ENCODE results near the gene CNTNAP2.
"Not testable (repeated sequence)": the region's sequence is repeated elsewhere in the genome, so short reads cannot be mapped to it uniquely, and the experiment has no call there.

The CNTNAP2 gene

GRCh38 chr7:146223851-146224250, 107.2 kb downstream of the CNTNAP2 start:
- Histone ChIP-seq H3K27ac (no peak overlapping the region), H3K4me3 (no peak overlapping the region)
- no peak for DNase-seq (ENCODE audit: low spot score)
- TF ChIP-seq, protein P1, sequence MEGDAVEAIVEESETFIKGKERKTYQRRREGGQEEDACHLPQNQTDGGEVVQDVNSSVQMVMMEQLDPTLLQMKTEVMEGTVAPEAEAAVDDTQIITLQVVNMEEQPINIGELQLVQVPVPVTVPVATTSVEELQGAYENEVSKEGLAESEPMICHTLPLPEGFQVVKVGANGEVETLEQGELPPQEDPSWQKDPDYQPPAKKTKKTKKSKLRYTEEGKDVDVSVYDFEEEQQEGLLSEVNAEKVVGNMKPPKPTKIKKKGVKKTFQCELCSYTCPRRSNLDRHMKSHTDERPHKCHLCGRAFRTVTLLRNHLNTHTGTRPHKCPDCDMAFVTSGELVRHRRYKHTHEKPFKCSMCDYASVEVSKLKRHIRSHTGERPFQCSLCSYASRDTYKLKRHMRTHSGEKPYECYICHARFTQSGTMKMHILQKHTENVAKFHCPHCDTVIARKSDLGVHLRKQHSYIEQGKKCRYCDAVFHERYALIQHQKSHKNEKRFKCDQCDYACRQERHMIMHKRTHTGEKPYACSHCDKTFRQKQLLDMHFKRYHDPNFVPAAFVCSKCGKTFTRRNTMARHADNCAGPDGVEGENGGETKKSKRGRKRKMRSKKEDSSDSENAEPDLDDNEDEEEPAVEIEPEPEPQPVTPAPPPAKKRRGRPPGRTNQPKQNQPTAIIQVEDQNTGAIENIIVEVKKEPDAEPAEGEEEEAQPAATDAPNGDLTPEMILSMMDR (IDR thresholded peaks at IDR 0.05) = no peak

GRCh38 chr7:146232604-146233003, 116.0 kb downstream of the CNTNAP2 start:
- TF ChIP-seq, protein P1 (IDR thresholded peaks at IDR 0.05) = no peak
- no peak for DNase-seq (ENCODE audit: low spot score)
- H3K27ac ChIP-seq = no peak overlapping the region
- no peak overlapping the region for H3K4me3 ChIP-seq

DNA sequence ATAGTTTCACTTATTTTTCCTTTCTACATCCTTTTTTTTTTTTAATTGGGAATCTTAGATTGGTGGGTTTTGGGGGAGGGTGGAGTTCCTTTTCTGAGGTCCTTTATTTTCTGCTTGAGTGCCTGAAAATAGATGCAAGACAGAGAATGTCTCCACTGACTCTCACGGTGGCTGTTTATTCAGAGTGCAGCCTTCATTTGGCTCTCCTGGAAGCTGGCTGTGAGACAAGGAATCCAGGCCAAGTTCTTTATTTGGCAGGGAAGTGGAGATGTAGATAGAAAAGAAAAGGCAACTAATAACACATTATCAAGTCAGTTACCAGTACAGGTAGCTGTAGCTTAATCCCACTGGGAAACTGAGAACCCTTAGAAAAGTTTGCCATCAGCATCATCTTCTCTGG, 118.6 kb downstream of the CNTNAP2 start:
- DNase-seq (ENCODE audit: low spot score) = no peak
- TF ChIP-seq, protein P1 (IDR thresholded peaks at IDR 0.05) = no peak
- no peak overlapping the region for H3K4me3 ChIP-seq
- no peak overlapping the region for H3K27ac ChIP-seq

GRCh38 chr7:146242661-146243060, 126.1 kb downstream of the CNTNAP2 start:
- TF ChIP-seq, protein P1 (IDR thresholded peaks at IDR 0.05) = no peak

GRCh38 chr7:146247991-146248390, 131.4 kb downstream of the CNTNAP2 start:
- not testable (repeated sequence) for H3K27ac ChIP-seq; DNase-seq (ENCODE audit: low spot score); H3K4me3 ChIP-seq

More at GRCh38 chr7:146242661-146243060, 126.1 kb downstream of the CNTNAP2 start:
- DNase-seq (ENCODE audit: low spot score) = no peak
- H3K4me3 ChIP-seq = no peak overlapping the region
- no peak overlapping the region for H3K27ac ChIP-seq

DNA sequence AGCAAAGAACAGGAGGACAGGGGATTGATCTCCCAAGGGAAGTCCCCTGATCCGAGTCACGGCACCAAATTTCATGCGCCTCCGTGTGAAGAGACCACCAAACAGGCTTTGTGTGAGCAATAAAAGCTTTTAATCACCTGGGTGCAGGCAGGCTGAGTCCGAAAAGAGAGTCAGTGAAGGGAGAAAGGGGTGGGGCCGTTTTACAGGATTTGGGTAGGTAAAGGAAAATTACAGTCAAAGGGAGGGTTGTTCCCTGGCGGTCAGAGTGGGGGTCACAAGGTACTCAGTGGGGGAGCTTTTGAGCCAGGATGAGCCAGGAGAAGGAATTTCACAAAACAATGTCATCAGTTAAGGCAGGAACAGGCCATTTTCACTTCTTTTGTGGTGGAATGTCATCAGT, 132.1 kb downstream of the CNTNAP2 start:
- not testable (repeated sequence) for H3K4me3 ChIP-seq; DNase-seq (ENCODE audit: low spot score); H3K27ac ChIP-seq

- no peak overlapping the region for H3K27ac ChIP-seq
- TF ChIP-seq, protein P1 (IDR thresholded peaks at IDR 0.05) = no peak
- H3K4me3 ChIP-seq = no peak overlapping the region
- DNase-seq (ENCODE audit: low spot score) = no peak
Observed at GRCh38 chr7:146249272-146249671, 132.7 kb downstream of the CNTNAP2 start.

DNA sequence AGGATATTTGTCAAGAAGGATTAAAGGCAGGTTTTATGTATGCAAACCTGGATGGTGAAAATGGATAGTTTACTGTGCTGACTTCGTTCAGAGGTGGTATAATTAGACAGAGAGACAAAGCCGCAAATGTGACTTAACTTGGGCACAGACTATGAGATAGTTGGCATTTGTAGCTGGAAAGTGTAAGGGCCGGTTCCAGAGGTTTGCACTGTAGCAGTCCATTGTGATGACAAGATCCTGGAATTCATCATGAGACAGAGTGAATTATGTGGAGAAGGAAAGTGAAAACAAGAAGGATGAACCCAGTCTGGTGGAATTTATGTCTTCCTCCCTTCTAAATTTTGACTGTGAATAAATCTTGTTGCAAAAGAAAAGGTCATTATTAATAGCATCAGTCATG, 139.0 kb downstream of the CNTNAP2 start:
- TF ChIP-seq, protein P1 (IDR thresholded peaks at IDR 0.05) = no peak
- no peak overlapping the region for H3K27ac ChIP-seq
- no peak overlapping the region for H3K4me3 ChIP-seq
- no peak for DNase-seq (ENCODE audit: low spot score)

All from coronary artery (tissue), 2 donors.